K562 (cell line): ENCODE results near the gene SLC13A4. TPM values are rescaled to one million over a fixed set of nuclear protein-coding genes. Genes with fewer than 3 reads are reported as not detected.

Experiments
- ATF2 ChIP-seq: sonication (generic); formaldehyde crosslinking; IDR thresholded peaks from 2 replicates; pipeline ENCODE4 v1.8.1; 2022; ENCODE audit warnings: missing genetic modification reagents
- CEBPZ ChIP-seq: fragments of 150-350 bp; IDR thresholded peaks from 2 replicates; pipeline ENCODE4 v1.6.1; 2014; ENCODE audit warnings: low read depth, mild to moderate bottlenecking, low read length, borderline replicate concordance
- FOSL1 ChIP-seq: fragments of 200-800 bp; sonication (Bioruptor generic); conservative IDR thresholded peaks from 2 replicates; pipeline ENCODE4 v1.6.1; 2016; ENCODE audit warnings: missing genetic modification characterization, missing compliant biosample characterization
- HBP1 ChIP-seq: fragments of 450-650 bp; formaldehyde crosslinking; IDR thresholded peaks from 2 replicates; pipeline ENCODE4 v1.4.0; 2022; ENCODE audit warnings: missing genetic modification characterization
- HNRNPH1 ChIP-seq: fragments of 200-400 bp; formaldehyde crosslinking; optimal IDR thresholded peaks from 2 replicates; pipeline ENCODE3; 2017; ENCODE audit warnings: low read depth, mild to moderate bottlenecking, low read length, moderate library complexity
- HNRNPK ChIP-seq: fragments of 200-400 bp; formaldehyde crosslinking; IDR thresholded peaks from one replicate; pipeline ENCODE4 v1.6.1; 2018; ENCODE audit warnings: mild to moderate bottlenecking, low read depth, low read length; ENCODE audit not compliant: poor library complexity, severe bottlenecking
- RBM39 ChIP-seq: fragments of 200-400 bp; formaldehyde crosslinking; optimal IDR thresholded peaks from 2 replicates; pipeline ENCODE3; 2018; ENCODE audit warnings: low read depth, low read length
- SMARCA4 ChIP-seq: fragments of 450-650 bp; IDR thresholded peaks from 2 replicates; pipeline ENCODE4 v1.6.1; 2016
- STAT6 ChIP-seq: sonication (generic); formaldehyde crosslinking; IDR thresholded peaks from 2 replicates; pipeline ENCODE4 v1.8.1; 2023; ENCODE audit warnings: mild to moderate bottlenecking, missing genetic modification reagents
- ZBTB34 ChIP-seq: fragments of 250-450 bp; sonication (Bioruptor Pico); IDR thresholded peaks from 2 replicates; pipeline ENCODE4 v1.8.0; 2021; ENCODE audit warnings: mild to moderate bottlenecking, moderate library complexity
- ZNF174 ChIP-seq: fragments of 250-450 bp; sonication (Bioruptor Pico); IDR thresholded peaks from 2 replicates; pipeline ENCODE4 v1.4.0; 2020; ENCODE audit warnings: mild to moderate bottlenecking
- polyA plus RNA-seq, 8 experiments: library from polyadenylated mRNA; depleted of rRNA in 4 of 8; stranded (reverse) in 5 of 8; unstranded in 3 of 8; fragments of >200 nt; fragmentation: Nextera tagmentation in 2 of 8; fragmentation: Illumina TruSeq in 1 of 8; extraction: Ambion mirVana in 2 of 8; extraction: Trizol in 1 of 8; gene quantifications; 2 replicates each; pipeline versions ENCODE4 v1.2.1 to v1.2.3, GENCODE V29; 2011 to 2014; ENCODE audit warnings: inconsistent platforms in 1 of 8, missing spikeins in 1 of 8
- total RNA-seq, 7 experiments: library from RNA; depleted of rRNA in 6 of 7; stranded (reverse); fragments of >200 nt in 6 of 7; fragmentation: Illumina TruSeq in 2 of 7; extraction: Trizol in 2 of 7; gene quantifications; 2 replicates each; pipeline versions ENCODE4 v1.2.1 to v1.2.3, GENCODE V29; 2011 to 2021; ENCODE audit warnings: low replicate concordance in 1 of 7
- TF ChIP-seq, protein P1 (sequence below): sonication (generic); formaldehyde crosslinking; IDR thresholded peaks from 2 replicates; pipeline ENCODE4 v1.8.1; 2023; ENCODE audit warnings: mild to moderate bottlenecking, missing genetic modification reagents

SLC13A4 gene
- total and polyA plus RNA-seq, 9 of the 15 experiments (the other 6 are each of a cell fraction or from before 2014, with no cell fraction given), result 0.11 to 1.0 (median 0.36) TPM

DNA sequence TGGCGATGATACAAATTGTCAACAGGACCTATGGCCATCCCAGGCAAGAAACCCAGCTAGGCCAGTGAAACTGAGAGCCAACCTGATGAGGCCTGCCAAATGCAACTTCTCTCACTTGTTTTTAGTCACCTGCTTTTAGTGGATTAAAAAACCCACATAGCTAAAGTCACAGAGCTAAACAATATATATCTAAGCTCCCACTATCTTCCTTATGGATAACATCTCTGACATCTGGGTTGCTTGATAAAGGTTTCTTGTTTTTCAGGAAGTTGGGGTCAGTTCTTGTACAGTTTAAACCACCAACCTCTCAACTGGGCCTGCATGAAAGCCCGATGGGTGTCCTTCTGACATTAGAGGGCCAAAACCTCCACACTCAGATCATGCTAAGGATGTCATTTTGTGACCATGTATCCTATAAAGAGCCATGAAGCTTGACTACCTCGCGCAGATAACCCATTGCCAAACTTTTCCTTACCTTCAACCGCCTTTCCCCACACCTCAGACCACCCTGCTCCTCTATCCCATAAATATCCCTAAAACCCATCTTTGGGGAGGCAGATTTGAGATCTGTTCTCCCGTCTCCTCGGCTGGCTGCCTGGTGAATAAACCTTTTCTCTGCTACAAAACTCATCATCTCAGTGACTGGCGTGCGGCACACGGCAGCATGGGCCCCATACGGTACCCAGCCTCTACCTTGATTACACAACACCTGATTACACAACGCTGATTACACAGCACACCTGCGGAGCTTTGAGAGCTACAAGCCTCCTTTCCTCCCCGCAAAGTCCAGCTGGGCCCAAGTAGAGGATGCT, 66.5 kb downstream of the SLC13A4 start (continued):
- TF ChIP-seq ZBTB34 (CRISPR knock-in tag) (no peak), STAT6 (CRISPR knock-in tag) (no peak), FOSL1 (tag) (0 out of 2 replicates have a peak, but pooled peaks have one; percentile 16), RBM39 (peak; percentile 65), HNRNPK (no peak), CEBPZ (no peak), ZNF174 (no peak), HBP1 (CRISPR knock-in tag) (peak; percentile 24; the same call in 1 of the 2 replicates), ATF2 (CRISPR knock-in tag) (no peak), HNRNPH1 (no peak), SMARCA4 (peak; percentile 83)
- TF ChIP-seq, protein P1, sequence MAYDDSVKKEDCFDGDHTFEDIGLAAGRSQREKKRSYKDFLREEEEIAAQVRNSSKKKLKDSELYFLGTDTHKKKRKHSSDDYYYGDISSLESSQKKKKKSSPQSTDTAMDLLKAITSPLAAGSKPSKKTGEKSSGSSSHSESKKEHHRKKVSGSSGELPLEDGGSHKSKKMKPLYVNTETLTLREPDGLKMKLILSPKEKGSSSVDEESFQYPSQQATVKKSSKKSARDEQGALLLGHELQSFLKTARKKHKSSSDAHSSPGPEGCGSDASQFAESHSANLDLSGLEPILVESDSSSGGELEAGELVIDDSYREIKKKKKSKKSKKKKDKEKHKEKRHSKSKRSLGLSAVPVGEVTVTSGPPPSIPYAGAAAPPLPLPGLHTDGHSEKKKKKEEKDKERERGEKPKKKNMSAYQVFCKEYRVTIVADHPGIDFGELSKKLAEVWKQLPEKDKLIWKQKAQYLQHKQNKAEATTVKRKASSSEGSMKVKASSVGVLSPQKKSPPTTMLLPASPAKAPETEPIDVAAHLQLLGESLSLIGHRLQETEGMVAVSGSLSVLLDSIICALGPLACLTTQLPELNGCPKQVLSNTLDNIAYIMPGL (CRISPR knock-in tag), result no peak
